ENCODE results near the gene OR4C5.
"Not testable (repeated sequence)": the region's sequence is repeated elsewhere in the genome, so short reads cannot be mapped to it uniquely, and the experiment has no call there.

Gene OR4C5

GRCh38 chr11:48366365-48366764 is at the start of gene OR4C5:
Gene OR4C5, minus strand, starts transcription at chr11:48366465. Its CDS starts 0 bp downstream, at chr11:48366465.
- Histone ChIP-seq H3K36me3 (ENCODE audit: control insufficient read depth in 1 of 2, insufficient read depth in 2 of 2, low read length in 2 of 2) (no peaks in the 10 kb centered on the region), H3K4me3 (ENCODE audit: low read depth in 1 of 2, low read length in 2 of 2) (no peak within 1 kb of the TSS), H3K4me1 (ENCODE audit: control insufficient read depth in 1 of 2, insufficient read depth in 2 of 2, low read length in 2 of 2) (no peaks in the 10 kb centered on the region), H3K27me3 (ENCODE audit: low read depth, low read length) (no peaks in the 10 kb centered on the region), H3K27ac (ENCODE audit: low read length) (no peak within 1 kb of the TSS), H3K9me3 (ENCODE audit: control insufficient read depth in 1 of 2, low read length in 2 of 2) (no peaks in the 10 kb centered on the region)

GRCh38 chr11:48384670-48385069 is 18.4 kb upstream of the OR4C5 start:
- Histone ChIP-seq H3K4me1 (ENCODE audit: control insufficient read depth in 1 of 2, insufficient read depth in 2 of 2, low read length in 2 of 2) (no peaks in the 10 kb centered on the region), H3K27me3 (ENCODE audit: low read depth, low read length) (no peaks in the 10 kb centered on the region), H3K9me3 (ENCODE audit: control insufficient read depth in 1 of 2, low read length in 2 of 2) (peaks cover 6 to 26% of the 10 kb centered on the region in 2 donors), H3K4me3 (ENCODE audit: low read depth in 1 of 2, low read length in 2 of 2) (peak overlapping the region in 1 of 2 donors; percentile 9), H3K27ac (ENCODE audit: low read length) (no peak overlapping the region), H3K36me3 (ENCODE audit: control insufficient read depth in 1 of 2, insufficient read depth in 2 of 2, low read length in 2 of 2) (no peaks in the 10 kb centered on the region)

GRCh38 chr11:48384151-48384550 is 17.9 kb upstream of the OR4C5 start:
- not testable (repeated sequence) for H3K4me1 ChIP-seq (ENCODE audit: control insufficient read depth in 1 of 2, insufficient read depth in 2 of 2, low read length in 2 of 2); H3K27ac ChIP-seq (ENCODE audit: low read length); H3K27me3 ChIP-seq (ENCODE audit: low read depth, low read length); H3K4me3 ChIP-seq (ENCODE audit: low read depth in 1 of 2, low read length in 2 of 2); H3K36me3 ChIP-seq (ENCODE audit: control insufficient read depth in 1 of 2, insufficient read depth in 2 of 2, low read length in 2 of 2)
- peaks cover 9 to 27% of the 10 kb centered on the region in 2 donors for H3K9me3 ChIP-seq (ENCODE audit: control insufficient read depth in 1 of 2, low read length in 2 of 2)

GRCh38 chr11:48361289-48361688 is 5.0 kb downstream of the OR4C5 start:
- not testable (repeated sequence) for H3K27ac ChIP-seq (ENCODE audit: low read length); H3K27me3 ChIP-seq (ENCODE audit: low read depth, low read length); H3K36me3 ChIP-seq (ENCODE audit: control insufficient read depth in 1 of 2, insufficient read depth in 2 of 2, low read length in 2 of 2); H3K9me3 ChIP-seq (ENCODE audit: control insufficient read depth in 1 of 2, low read length in 2 of 2); H3K4me3 ChIP-seq (ENCODE audit: low read depth in 1 of 2, low read length in 2 of 2); H3K4me1 ChIP-seq (ENCODE audit: control insufficient read depth in 1 of 2, insufficient read depth in 2 of 2, low read length in 2 of 2)

- Histone ChIP-seq H3K27ac (ENCODE audit: low read length) (no peak overlapping the region), H3K4me1 (ENCODE audit: control insufficient read depth in 1 of 2, insufficient read depth in 2 of 2, low read length in 2 of 2) (no peaks in the 10 kb centered on the region), H3K9me3 (ENCODE audit: control insufficient read depth in 1 of 2, low read length in 2 of 2) (peaks cover 0 to 3% of the 10 kb centered on the region in 2 donors), H3K4me3 (ENCODE audit: low read depth in 1 of 2, low read length in 2 of 2) (no peak overlapping the region), H3K36me3 (ENCODE audit: control insufficient read depth in 1 of 2, insufficient read depth in 2 of 2, low read length in 2 of 2) (no peaks in the 10 kb centered on the region), H3K27me3 (ENCODE audit: low read depth, low read length) (no peaks in the 10 kb centered on the region)
These were observed 11.6 kb downstream of the OR4C5 start for GRCh38 chr11:48354677-48355076.

GRCh38 chr11:48354013-48354412 is 12.3 kb downstream of the OR4C5 start:
- no peaks in the 10 kb centered on the region for H3K27me3 ChIP-seq (ENCODE audit: low read depth, low read length)
- no peak overlapping the region for H3K27ac ChIP-seq (ENCODE audit: low read length)
- no peaks in the 10 kb centered on the region for H3K36me3 ChIP-seq (ENCODE audit: control insufficient read depth in 1 of 2, insufficient read depth in 2 of 2, low read length in 2 of 2)
- H3K9me3 ChIP-seq (ENCODE audit: control insufficient read depth in 1 of 2, low read length in 2 of 2): peaks cover 0 to 3% of the 10 kb centered on the region in 2 donors
- no peak overlapping the region for H3K4me3 ChIP-seq (ENCODE audit: low read depth in 1 of 2, low read length in 2 of 2)
- no peaks in the 10 kb centered on the region for H3K4me1 ChIP-seq (ENCODE audit: control insufficient read depth in 1 of 2, insufficient read depth in 2 of 2, low read length in 2 of 2)

- not testable (repeated sequence) for H3K36me3 ChIP-seq (ENCODE audit: control insufficient read depth in 1 of 2, insufficient read depth in 2 of 2, low read length in 2 of 2); H3K27me3 ChIP-seq (ENCODE audit: low read depth, low read length); H3K9me3 ChIP-seq (ENCODE audit: control insufficient read depth in 1 of 2, low read length in 2 of 2); H3K4me1 ChIP-seq (ENCODE audit: control insufficient read depth in 1 of 2, insufficient read depth in 2 of 2, low read length in 2 of 2); H3K27ac ChIP-seq (ENCODE audit: low read length); H3K4me3 ChIP-seq (ENCODE audit: low read depth in 1 of 2, low read length in 2 of 2)
These were observed 20.0 kb downstream of the OR4C5 start for GRCh38 chr11:48346286-48346685.

GRCh38 chr11:48342505-48342904 is 23.8 kb downstream of the OR4C5 start:
- not testable (repeated sequence) for H3K9me3 ChIP-seq (ENCODE audit: control insufficient read depth in 1 of 2, low read length in 2 of 2); H3K4me3 ChIP-seq (ENCODE audit: low read depth in 1 of 2, low read length in 2 of 2); H3K27me3 ChIP-seq (ENCODE audit: low read depth, low read length); H3K36me3 ChIP-seq (ENCODE audit: control insufficient read depth in 1 of 2, insufficient read depth in 2 of 2, low read length in 2 of 2); H3K27ac ChIP-seq (ENCODE audit: low read length); H3K4me1 ChIP-seq (ENCODE audit: control insufficient read depth in 1 of 2, insufficient read depth in 2 of 2, low read length in 2 of 2)

GRCh38 chr11:48341466-48341865 is 24.8 kb downstream of the OR4C5 start:
- Histone ChIP-seq H3K36me3 (ENCODE audit: control insufficient read depth in 1 of 2, insufficient read depth in 2 of 2, low read length in 2 of 2) (no peaks in the 10 kb centered on the region), H3K4me3 (ENCODE audit: low read depth in 1 of 2, low read length in 2 of 2) (no peak overlapping the region), H3K4me1 (ENCODE audit: control insufficient read depth in 1 of 2, insufficient read depth in 2 of 2, low read length in 2 of 2) (no peaks in the 10 kb centered on the region), H3K9me3 (ENCODE audit: control insufficient read depth in 1 of 2, low read length in 2 of 2) (peaks cover 0 to 3% of the 10 kb centered on the region in 2 donors), H3K27me3 (ENCODE audit: low read depth, low read length) (no peaks in the 10 kb centered on the region), H3K27ac (ENCODE audit: low read length) (no peak overlapping the region)

GRCh38 chr11:48324620-48325019 is 41.6 kb downstream of the OR4C5 start, which contains the start of gene OR4C3:
Gene OR4C3, plus strand, starts transcription at chr11:48324920. Its CDS starts 102 bp downstream, at chr11:48325022.
- not testable (repeated sequence) for H3K4me3 ChIP-seq (ENCODE audit: low read depth in 1 of 2, low read length in 2 of 2); H3K27ac ChIP-seq (ENCODE audit: low read length); H3K4me1 ChIP-seq (ENCODE audit: control insufficient read depth in 1 of 2, insufficient read depth in 2 of 2, low read length in 2 of 2); H3K9me3 ChIP-seq (ENCODE audit: control insufficient read depth in 1 of 2, low read length in 2 of 2); H3K36me3 ChIP-seq (ENCODE audit: control insufficient read depth in 1 of 2, insufficient read depth in 2 of 2, low read length in 2 of 2); H3K27me3 ChIP-seq (ENCODE audit: low read depth, low read length)

GRCh38 chr11:48319813-48320212 is 46.5 kb downstream of the OR4C5 start:
- H3K27ac ChIP-seq (ENCODE audit: low read length); H3K9me3 ChIP-seq (ENCODE audit: control insufficient read depth in 1 of 2, low read length in 2 of 2); H3K4me3 ChIP-seq (ENCODE audit: low read depth in 1 of 2, low read length in 2 of 2); H3K27me3 ChIP-seq (ENCODE audit: low read depth, low read length); H3K36me3 ChIP-seq (ENCODE audit: control insufficient read depth in 1 of 2, insufficient read depth in 2 of 2, low read length in 2 of 2); H3K4me1 ChIP-seq (ENCODE audit: control insufficient read depth in 1 of 2, insufficient read depth in 2 of 2, low read length in 2 of 2): not testable (repeated sequence)
